ENCODE measurements around the gene APLN.

The APLN gene

DNA sequence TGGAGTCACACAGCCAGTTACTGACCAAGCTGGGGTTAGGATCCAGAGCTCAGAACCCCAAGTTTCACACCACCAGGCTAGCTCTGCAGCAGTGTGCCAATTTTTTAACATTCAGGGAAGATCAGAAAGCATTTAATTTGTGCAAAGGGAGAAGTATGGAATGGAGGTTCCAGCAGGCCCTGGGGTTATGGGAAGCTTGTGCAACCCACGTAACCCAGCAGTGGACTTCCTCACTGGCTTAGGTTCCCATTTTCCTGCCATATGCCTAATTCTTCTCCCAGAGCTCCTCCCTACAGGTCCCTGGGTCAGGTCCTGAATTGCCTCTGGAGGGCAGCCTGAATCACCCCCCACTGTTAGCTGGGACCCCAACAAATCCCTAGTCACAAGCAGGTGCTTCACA, 14.0 kb downstream of the APLN start:
- no peak for DNase-seq

DNA sequence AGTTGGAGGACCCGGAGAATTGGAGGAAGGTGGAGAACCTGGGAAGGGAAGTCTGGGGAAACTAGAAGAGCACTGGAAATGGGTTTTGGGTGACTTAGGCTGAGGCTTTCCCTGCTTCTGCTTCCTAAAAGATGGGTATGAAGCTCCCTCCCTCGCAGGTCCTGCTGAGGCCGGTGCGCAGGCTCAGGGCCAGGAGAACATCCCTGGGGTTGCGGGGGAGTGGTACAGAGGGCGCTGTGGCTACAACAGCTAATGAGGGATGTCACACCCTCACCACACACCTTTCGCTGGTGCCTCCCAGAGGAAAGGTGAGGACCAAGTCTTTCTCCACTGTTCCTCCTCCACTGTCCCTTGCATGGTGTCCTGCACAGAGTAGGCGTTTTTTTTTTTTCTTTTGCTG, 15.8 kb downstream of the APLN start:
- DNase-seq = no peak

DNA sequence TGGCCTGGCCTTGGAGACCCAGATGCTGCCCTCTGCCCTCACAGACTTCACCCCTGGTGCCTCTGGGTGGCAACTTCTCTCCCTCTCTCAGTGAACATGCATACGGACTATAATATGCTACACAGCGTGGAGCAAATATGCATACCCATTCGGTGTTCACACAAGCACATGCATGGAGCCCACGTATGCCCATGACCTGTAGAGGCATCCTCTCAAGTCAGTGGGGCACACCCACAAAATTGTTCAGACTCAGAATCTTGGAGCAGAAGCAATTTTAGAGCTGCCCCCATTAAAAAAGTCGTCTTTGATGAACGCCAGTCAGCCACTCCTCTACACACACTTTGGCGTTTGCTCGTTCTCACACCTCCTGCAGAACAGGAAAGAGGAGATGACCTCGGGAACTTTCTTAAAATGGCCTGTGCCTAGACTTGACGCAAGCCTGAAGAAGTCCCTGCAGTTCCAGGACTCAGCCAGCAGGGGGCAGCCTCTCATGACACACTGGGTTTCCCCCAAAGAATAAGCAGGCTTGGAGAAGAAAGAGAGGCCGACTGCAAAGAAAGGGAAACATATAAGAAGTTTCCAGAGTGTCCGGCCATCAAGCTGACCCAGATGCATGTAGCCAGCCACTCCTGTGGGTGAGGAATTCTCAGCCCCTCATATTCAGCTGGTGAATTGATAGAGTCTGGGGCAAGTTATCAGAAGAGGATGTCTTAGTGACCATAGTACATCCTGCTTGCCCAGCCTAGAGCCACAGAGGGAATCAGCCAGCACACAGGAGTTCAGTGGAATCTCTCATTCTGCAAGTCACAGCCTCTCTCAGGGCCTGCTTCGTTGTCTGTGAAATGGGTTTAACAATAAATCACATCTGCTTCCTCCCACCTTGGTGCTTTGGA, 17.3 kb downstream of the APLN start:
- DNase-seq = peak; percentile 67

DNA sequence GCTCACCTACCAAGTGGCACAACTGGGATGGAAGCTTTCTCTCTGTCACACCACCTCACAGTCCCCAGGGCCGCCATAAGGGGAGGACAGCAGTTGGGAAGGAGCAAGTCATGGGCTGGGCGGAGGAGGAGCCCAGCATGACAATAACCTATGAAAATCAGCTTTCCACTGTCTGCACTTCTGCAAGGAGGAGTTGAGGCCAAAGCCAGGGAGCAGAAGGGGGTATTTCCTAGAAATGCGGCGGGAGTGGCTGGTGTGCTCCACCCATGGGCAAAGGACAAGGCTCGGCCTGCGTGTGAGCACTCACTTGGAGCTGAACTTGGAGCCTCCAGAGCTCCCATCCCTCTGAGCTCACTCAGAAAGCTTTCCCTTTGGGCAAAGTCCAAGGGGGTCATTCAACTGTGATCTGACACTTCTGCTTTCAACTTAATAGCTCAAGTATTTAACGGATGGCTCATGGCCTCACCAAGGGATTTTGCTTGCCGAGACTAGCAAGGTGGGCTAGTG, 18.5 kb downstream of the APLN start:
- no peak for DNase-seq

DNA sequence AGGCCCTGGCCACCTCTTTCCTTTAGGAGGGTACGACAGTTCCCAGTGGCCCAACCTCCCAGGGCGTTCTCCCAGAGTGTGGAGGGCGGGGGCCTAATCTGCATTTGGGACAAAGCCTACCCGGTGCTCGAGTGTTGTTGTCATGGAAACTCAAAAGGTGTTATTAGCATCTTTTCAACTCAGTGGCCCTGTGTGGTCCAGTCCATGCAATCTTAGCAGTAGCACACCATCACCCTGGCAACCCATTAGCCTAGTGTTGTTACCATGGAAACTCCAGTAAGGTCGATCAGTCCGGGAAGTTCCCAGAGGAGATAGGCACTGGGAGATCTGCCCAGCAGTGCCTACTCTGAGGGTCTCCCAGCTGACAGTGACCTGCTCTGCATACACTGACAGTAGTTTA, 20.2 kb downstream of the APLN start:
- DNase-seq = no peak

DNA sequence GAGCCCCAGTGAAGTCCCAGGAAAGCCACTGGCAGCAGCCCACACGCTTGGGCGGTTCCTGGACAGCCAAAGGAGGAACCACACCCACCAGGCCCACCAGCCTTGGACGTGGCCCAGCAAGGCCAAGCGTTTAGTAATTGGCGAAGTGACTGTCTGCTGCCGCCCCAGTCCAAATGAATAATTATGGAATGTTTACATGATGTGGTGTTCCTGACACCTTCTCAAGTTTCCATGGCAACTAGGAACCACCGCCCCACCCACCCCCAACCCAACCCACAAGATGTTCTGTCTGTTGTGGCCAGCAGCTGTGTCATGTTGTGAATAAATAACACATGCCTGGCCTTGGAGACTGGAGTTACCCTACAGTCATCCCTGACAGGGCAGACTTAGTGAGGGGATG, 22.3 kb downstream of the APLN start:
- no peak for DNase-seq

DNA sequence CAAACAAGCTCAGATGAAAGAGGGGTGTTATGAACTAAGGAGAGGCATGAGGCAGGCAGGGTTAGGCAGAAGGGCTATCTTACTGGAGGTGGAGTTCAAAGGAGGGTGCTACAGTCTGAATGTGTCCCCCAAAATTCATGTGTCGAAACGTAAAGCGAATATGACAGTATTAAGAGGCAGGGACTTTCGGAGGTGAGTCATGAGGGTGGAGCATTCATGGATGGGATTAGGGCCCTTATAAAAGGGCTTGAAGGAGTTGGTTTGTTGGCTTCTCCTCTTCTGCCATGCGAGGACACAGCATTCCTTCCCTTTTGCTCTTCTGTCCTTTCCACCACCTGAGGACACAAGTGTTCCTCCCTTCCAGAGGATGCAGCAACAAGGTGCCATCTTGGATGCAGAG, 22.9 kb downstream of the APLN start:
- no peak for DNase-seq

DNA sequence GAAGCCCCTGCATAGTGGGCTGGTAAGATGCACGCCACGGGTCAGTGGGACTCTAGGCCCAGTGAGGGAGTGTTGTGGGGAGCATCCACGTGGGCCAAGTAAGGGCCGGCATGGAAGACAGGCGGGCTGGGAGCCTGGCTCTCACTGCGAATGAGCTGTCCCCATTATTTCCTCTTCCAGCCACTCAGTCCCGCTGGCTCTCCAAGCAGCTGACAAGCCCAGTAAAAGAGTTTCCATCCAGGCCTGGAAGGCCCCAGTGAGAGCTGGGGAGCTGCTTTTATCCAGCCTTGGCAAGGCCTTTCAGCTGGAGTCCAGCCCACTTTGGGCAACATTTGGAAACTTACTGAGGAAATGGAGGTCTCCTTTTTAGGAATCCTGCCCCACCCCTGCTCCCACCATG, 24.9 kb downstream of the APLN start:
- DNase-seq = no peak

DNA sequence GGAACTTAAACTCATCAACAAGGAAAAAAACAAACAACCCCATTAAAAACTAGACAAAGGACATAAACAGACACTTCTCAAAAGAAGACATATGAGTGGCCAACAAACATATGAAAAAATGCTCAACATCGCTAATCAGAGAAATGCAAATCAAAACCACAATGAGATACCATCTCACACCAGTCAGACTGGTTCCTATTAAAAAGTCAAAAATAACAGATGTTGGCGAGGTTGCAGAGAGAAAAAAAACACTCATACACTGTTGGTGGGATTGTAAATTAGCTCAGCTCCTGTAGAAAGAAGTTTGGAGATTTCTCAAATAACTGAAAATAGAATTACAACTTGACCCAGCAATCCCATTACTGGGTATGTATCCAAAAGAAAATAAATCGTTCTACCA, 28.7 kb downstream of the APLN start:
- no peak for DNase-seq

DNA sequence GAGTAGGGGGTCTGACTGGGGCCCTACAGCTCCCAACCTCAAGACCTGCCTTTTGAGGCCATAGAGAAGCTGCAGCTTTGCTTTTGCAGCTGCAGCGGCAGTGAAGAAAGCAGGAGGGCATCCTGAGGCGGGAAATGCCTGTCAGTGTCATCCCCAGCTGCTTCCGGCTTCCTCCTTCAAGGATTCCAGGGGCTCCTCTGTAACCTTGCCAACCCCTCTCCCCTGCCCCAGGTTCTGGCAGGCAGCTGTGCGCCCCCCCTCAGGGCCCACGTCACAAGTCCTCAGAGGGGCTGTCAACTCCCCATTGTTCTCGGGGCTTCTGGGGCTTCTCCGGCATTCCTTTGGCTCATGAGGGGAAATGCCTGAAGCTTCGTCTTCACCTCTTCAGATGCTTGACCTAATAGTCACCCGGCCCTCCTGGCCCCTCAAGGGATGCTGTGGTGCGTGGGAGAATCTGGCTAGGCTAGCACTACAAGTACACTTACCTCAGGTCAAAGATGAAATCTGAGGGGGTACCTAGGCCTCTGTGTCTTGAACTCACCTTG, 31.9 kb downstream of the APLN start:
- no peak for DNase-seq

DNA sequence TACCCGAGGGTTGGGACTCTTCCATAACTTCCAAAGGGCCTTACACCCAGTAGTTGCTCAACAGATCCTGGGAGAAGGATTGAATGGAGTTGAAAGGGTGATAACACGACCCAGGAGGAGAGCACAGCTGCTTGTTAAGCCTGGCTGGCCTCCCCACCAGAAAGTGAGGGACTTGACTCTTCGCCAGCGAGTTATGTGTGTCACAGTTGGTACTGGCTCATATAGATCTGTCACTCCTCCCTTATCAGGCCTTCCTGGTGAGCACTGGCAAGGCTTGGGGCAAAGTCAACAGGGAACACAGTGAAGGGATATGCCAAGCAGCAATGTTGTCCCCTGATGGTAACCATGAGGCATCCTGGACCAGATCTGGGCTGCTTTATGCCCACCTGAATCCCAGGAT, 35.8 kb downstream of the APLN start:
- no peak for DNase-seq

DNA sequence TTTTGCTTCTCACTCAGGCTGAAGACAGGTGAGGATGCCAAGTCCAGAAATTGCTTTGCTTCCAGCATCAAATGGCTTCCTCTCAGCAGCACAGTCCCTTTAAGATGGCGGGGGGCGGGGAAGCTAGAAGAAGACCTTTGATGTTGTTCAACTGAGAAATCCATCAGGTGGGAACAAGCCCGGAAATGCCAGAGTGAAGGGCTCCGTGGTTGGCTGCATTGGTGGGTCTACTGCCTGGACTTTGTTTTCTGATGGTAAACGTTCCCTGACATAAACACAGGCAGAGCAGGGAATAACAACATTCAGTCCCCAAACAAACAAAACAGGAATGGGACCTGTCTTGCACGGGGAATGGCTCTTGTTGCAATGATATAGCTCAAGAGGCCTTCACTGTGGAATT, 37.3 kb downstream of the APLN start:
- DNase-seq = no peak

DNA sequence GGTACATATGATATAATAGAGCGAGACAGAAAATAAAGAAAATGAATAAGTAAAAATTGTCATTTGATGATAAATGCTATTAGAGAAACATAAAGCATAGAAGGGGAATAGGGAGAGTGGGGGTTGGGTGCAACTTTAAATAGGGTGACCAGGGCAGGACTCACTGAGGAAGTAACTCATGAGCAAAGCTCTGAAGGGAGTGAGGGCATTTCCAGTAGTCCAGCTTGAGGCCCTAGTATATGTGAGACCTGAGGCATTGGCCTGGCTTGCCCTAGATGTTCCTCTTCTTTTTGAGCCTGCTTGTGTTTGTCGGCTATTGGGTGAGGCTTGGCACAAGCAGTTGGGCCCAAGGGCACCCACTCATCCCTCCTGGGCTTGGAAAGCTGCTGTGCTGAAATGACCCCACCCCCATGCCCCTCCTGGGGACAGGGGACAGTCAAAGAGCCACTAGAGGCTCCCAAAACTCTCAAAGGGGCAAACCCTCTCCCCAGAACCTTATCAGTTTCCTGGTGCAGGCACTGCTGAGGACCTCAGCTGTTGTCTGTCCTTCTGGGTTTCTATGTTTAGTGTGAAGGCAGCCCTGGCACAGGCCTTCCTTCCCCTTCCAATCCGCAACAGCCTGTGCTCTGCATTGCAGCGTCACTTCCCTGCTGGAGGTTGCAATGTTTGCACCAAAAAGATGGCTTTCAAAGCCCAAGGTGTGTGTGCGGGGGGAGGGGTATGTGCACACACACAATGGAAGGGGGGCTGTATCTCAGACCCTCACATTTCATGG, 40.1 kb downstream of the APLN start:
- no peak for DNase-seq

DNA sequence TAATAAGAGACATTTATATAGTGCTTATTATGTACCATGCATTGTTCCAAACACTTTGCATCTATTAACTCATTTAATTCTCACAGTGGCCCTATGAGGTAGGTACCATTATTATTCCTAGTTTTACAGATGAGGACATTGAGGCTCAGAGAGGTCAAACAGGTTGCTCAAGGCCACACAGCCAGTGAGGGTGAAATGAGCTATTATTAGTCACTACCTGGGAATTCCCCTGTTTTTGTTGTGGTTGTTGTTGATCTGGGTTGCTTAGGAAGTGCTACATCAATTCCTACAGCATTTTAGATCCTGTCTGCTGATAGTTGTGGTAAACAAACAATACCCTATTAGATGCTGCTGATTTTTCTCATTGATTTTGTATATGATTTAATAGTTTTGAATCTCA, 41.2 kb downstream of the APLN start:
- DNase-seq = no peak

DNA sequence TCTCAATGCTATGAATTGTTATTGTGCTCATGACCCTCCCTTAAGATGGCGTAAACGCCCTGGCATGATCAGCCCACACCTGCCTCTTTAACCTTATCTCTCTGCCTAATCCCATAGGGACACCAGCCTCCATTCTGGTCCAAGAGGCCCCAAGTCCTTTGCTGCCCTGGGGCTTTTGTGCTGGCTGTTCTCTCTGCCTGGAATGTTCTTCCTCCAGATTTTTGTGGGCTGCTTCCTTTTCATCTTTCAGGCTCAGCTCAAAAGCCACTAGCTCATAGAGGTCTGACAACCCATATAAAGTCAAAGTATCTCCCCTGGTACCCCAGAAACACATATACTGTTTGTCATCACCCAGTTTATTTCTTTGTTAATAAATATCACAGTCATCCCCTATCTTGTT, 42.4 kb downstream of the APLN start:
- DNase-seq = no peak

DNA sequence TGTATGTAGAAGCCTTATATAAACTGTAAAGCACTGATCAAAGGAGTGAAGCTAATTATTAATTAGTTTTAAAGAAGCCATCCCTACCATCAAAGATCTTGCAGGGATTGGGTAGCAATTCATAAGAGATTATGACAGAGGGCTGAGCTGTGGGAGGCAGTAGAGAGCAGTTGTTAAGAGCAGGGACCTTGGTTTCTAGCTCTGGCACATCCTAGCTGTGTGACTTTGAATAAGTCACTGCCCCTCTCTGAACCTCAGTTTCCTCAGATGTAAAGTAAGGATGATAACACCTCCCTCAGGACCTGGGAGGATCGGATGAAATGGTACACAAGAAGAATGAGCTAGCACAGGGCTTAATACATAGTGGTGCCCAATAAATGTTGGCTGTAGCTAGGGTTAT, 45.4 kb downstream of the APLN start:
- DNase-seq = no peak

DNA sequence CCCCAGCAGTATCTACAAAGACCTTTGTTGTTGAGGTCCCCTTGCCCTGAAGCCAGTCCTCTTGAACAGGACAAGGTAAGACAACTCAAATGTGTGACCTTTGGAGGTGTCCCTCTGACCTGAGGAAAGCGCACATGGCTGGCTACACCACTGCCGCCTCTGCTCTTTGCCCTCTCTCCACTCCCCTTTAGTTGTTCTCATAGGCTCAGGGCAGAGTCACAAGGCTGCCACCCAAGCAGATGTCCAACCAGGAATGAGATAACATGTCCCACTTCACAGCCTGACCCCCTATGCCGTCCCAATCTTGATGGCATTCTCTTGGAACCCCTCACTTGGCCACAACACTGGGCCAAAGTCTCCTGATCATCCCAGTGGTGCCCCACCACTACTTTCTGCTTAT, 46.3 kb downstream of the APLN start:
- DNase-seq = no peak

DNA sequence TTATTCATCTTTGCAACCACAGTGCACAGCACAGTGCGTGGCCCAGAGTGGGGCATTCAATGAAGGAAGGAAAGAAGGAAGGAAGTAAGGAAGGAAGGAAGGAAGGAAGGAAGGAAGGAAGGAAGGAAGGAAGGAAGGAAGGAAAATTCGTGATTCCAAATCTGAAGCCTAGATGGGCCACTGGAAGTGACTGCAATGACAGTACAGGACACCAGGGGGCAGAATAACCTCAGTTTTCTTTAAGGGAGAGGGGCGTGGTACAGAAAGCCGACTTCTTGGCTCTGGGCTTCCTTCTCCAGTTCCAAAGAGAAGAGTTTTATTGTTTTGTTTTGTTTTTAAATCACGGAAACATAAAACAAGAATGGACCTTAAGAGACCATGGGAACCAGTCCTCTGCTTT, 47.8 kb downstream of the APLN start:
- peak; percentile 41 for DNase-seq

DNA sequence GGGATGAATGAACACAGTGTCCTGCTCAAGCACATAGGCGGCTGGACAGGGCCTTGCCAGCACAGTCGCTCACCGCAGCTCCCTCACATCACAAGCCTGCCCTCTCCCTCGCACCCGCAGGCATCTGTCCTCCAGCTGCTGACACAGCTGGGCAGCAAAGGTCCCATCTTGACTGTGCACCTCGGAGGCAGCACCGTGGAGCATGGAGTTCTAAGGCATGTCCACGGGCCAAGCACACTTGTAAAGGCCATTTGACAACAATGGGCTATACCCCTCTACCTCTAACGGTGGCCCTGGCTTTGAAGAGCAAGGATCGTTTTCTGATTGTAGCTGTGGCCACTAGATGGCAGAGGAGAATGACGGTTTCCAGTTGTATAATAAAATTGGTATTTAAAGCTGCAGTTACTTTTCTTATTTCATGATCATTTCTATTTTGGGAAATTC, 53.8 kb downstream of the APLN start:
- no peak for DNase-seq

DNA sequence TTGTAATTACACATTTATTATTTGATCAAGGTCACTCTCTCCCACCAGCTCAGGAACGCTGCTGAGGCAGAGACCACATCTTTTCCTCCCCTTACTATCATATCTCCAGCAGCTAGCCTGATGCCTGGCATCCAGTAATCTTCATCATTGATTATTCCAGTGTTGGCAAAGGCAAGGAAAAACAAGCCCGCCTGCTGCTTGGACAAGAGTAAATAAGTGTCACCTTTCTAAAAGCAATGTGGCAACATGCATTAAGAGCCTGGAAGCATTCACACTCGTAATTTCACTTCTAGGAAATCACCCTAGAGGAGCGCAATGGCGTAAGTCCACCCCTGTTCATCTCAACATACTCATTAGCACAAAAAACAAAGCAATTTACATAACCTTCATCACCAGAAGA, 54.8 kb downstream of the APLN start:
- DNase-seq = no peak

DNA sequence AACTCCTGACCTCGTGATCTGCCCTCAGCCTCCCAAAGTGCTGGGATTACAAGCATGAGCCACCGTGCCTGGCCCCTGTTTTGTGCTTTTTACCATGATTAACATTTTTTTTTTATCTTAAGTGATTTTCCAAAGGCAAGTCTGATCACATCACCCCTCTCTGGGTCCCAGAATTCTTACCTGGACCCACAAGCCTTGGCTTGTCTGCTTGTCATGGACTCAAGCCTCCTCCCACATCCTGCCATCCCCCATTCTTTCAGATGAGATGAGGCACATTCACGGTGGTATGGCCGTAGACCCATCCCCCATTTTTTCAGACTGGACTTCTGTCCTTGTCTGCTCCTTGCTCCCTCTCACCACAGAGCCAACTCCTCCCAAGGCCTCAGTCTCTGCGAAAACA, 55.3 kb downstream of the APLN start:
- no peak for DNase-seq

DNA sequence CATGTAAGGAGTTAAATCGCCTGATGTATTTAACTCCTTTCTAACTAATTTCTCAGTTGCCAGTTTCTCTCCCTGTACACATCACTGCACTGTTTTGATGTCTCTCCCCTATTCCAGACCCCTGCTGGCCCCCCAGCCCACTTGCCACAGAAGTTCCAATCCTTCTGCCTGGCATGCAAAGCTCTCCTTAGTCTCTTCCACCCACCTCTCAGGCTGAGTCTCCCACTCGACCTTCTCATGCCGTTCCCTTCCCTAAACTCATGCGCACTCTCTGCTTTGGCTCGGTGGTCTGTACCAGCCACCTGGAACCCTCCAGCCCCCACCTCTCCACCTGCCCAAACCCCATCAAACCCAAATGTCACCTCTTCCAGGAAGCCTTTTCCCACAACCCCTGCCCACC, 56.9 kb downstream of the APLN start:
- DNase-seq = no peak

DNA sequence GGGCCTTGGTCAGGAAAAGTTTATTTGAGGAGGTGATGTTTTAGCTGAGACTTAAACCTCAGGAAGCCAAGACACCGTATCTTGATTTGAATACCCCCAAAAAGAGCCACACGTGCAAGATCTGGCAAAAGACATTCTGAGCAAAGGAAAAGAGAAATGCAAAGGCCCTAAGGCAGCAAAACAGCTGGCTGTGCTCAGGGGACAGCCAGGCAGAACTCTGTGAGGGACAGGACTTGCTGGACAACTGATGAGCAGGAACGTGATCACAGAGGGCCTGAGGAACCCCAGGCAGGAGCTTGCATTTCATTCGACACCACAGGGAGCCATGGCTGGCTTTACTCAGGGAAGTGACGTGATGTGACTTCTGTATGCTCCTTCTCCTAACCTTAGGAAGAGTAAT, 58.7 kb downstream of the APLN start:
- no peak for DNase-seq
